ENCODE results near the gene NTSR1.

NTSR1 gene

DNA sequence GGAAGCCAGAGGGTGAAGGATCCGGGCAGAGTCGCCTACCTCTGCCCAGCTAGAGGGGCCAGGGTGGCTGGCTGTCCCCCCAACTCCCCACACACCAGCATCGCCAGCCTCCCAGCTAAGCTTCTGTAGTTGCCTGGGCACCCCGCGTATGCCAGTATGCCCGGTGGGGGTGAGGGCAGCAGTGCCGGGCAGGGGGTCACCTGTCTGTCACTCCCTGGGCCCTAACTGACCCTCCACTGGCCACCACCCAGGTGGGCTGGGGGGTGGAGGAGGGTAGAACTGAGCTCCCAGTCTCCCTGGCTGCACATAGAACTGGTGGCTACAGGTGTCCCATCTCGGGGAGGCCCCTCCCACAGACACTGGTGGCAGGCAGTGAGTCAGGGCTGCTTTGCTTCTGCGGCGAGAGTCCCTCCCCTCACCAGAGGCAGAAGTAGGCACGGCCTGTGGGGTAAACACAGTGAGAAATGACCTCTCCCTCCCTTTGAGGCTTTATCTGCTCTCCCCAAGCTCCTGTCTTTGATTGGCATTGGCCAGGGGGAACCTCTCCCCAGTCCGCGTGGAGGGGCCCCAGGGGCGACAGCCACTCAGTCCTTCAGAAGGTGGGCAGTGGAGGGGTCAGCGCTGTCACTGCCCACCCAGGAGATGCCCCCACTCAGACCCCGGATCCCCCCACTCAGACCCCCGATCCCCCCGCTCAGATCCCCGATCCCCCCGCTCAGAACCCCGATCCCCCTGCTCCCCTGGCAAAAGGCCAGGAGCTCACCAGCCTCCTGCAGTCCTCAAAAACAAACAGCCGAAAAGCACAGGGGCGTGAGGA is 2.5 kb downstream of the NTSR1 start:
- TF ChIP-seq, protein P1, sequence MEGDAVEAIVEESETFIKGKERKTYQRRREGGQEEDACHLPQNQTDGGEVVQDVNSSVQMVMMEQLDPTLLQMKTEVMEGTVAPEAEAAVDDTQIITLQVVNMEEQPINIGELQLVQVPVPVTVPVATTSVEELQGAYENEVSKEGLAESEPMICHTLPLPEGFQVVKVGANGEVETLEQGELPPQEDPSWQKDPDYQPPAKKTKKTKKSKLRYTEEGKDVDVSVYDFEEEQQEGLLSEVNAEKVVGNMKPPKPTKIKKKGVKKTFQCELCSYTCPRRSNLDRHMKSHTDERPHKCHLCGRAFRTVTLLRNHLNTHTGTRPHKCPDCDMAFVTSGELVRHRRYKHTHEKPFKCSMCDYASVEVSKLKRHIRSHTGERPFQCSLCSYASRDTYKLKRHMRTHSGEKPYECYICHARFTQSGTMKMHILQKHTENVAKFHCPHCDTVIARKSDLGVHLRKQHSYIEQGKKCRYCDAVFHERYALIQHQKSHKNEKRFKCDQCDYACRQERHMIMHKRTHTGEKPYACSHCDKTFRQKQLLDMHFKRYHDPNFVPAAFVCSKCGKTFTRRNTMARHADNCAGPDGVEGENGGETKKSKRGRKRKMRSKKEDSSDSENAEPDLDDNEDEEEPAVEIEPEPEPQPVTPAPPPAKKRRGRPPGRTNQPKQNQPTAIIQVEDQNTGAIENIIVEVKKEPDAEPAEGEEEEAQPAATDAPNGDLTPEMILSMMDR (IDR thresholded peaks at IDR 0.05; ENCODE audit: low read depth, low read length): no peak
- DNase-seq (ENCODE audit: extremely low read depth, low read depth): no peak

DNA sequence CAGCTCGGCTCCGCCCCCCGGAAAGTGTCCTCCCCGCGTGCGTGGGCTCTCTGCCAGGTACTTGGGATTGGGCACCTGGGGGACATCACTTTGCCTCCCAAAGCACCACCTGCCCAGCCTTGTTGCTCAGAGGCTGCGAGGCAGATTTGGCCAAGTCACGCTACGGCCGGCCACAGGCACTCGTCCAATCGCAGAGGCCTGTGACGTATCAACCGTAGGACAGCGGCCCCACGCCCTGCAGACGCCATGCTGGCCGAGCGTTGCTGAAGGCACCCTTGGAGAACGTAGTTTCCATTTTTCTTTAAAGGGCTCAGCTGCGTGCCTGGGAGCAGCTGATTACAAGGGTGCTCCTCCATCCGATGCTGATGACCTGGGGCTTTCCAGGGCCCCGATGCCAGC is 3.1 kb downstream of the NTSR1 start:
- TF ChIP-seq, protein P1 (IDR thresholded peaks at IDR 0.05; ENCODE audit: low read depth, low read length): no peak
- no peak for DNase-seq (ENCODE audit: extremely low read depth, low read depth)

DNA sequence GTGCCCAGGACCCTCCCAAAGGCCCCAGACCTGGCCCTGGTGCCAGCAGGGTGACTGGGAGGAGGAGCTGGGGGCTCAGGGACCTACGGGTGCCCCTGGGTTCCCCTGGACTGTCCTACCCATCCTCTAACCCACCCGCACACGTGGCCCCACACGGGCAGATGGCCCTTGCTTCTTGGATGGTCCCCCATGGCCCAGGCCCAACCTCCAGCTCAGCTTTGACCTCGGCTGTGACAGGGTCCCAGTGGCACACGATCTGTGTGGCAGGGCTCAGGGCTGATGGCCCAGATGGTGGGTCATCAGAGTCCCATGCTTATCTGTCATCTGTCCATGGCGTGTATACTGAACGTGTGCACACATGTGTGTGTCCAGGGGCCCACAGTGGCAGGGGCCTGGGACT is 4.0 kb downstream of the NTSR1 start:
- TF ChIP-seq, protein P1 (IDR thresholded peaks at IDR 0.05; ENCODE audit: low read depth, low read length): no peak

DNA sequence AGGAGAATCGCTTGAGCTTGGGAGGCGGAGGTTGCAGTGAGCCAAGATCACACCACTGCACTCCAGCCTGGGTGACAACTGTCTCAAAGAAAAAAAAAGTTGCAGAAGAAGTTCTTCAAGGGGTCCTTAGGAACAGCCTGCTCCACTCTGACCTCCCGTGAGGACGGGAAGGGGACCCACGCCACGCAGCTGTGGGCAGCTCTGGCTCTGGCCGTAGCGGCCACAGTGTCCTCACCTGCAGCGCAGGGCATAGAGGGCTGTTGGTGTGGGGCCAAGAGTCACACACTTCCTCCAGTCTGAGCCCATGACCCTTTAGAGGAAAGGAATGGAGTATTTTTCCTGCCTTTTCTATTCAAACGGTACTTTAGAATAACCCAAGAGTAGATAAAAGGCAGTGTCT is 5.4 kb downstream of the NTSR1 start:
- TF ChIP-seq, protein P1 (IDR thresholded peaks at IDR 0.05; ENCODE audit: low read depth, low read length): no peak

More for the DNA sequence above, 4.0 kb downstream of the NTSR1 start:
- no peak for DNase-seq (ENCODE audit: extremely low read depth, low read depth)

DNA sequence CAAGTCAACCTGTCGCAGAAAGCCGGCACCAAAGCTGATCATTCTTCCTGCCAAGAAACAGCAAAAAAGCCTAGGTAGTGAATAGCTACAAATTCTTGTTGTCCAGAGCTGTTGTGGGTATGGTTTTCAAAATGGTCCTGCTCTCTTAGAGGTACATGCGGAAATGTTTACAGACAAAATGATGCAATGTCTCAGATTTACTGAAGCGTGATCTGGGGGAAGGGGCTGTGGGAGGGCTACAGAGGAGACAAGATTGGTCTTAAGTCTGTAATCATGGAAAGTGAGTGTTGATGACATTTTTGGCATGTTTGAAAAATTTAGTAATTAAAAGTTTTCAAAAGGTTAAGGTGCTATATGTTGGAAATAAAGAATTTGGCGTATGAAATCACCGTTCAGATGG is 6.2 kb downstream of the NTSR1 start:
- DNase-seq (ENCODE audit: extremely low read depth, low read depth): no peak
- TF ChIP-seq, protein P1 (IDR thresholded peaks at IDR 0.05; ENCODE audit: low read depth, low read length): no peak

More for the DNA sequence above, 5.4 kb downstream of the NTSR1 start:
- no peak for DNase-seq (ENCODE audit: extremely low read depth, low read depth)

DNA sequence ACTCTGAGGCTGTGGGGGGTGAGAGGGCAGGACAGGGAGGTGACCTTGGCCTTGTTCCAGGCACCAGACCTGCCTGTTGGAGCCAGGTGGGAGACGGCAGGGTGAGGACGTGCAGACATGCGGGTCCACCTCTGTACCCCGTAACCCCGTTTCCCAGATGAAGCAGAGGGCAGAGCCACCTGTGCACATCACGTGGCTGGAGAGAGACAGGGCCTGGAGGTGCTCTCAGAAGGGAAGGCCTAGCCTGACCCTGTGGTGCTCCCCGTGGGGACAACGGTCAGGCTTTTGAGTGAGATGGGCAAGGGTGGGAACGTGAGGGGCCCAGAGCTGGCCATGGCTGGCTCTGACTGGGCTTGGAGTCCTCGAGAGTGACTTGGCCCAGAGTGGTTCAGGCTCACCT is 6.6 kb downstream of the NTSR1 start:
- TF ChIP-seq, protein P1 (IDR thresholded peaks at IDR 0.05; ENCODE audit: low read depth, low read length): no peak
- no peak for DNase-seq (ENCODE audit: extremely low read depth, low read depth)

DNA sequence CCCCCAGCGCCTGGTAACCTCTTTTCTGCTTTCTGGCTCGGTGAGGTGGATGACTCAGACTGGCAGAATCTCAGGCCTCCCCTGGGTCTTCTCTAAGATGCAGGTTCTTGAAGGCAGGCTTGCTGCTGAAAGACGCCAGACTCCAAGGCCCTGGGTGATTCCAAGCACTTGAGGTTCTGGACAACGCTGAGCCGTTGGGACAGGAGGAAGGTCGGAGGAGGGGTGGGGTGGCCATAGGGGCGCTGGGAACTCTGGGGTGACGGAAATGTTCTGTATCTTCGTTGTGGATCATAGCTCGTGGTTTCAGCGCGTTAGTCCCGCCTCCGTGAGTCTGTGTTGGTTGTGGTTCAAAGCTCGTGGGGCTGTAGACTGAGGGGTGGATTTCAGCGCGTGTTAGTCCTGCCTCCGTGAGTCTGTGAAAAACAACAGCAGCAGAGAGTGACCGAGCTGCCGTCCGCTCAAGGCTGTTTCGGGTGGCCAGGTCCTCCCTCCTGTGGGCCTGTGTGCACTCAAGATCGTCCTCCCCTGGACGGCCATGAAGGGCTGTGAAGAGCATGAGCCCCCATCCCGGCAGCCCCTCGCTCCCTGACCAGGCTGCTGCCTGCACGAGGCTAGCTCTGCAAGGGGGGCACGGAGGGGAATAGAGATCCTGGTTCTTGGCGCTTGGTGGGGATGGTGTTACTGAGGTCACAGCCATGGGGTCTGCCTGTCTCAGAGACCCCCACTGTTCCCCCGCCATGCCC is 7.7 kb downstream of the NTSR1 start:
- DNase-seq (ENCODE audit: extremely low read depth, low read depth): no peak
- TF ChIP-seq, protein P1 (IDR thresholded peaks at IDR 0.05; ENCODE audit: low read depth, low read length): no peak

Data from AG09319 (cell line).